HG03280 (cell line): ENCODE measurements around the gene SLC6A20.
"Not testable (repeated sequence)": the region's sequence is repeated elsewhere in the genome, so short reads cannot be mapped to it uniquely, and the experiment has no call there.

Source experiments
- ATAC-seq: cut with Tn5 transposase; IDR thresholded peaks from one replicate; pipeline ENCODE4 v1.9.1; 2021; ENCODE audit warnings: mild to moderate bottlenecking, moderate library complexity; ENCODE audit not compliant: unreplicated experiment

Gene SLC6A20

DNA sequence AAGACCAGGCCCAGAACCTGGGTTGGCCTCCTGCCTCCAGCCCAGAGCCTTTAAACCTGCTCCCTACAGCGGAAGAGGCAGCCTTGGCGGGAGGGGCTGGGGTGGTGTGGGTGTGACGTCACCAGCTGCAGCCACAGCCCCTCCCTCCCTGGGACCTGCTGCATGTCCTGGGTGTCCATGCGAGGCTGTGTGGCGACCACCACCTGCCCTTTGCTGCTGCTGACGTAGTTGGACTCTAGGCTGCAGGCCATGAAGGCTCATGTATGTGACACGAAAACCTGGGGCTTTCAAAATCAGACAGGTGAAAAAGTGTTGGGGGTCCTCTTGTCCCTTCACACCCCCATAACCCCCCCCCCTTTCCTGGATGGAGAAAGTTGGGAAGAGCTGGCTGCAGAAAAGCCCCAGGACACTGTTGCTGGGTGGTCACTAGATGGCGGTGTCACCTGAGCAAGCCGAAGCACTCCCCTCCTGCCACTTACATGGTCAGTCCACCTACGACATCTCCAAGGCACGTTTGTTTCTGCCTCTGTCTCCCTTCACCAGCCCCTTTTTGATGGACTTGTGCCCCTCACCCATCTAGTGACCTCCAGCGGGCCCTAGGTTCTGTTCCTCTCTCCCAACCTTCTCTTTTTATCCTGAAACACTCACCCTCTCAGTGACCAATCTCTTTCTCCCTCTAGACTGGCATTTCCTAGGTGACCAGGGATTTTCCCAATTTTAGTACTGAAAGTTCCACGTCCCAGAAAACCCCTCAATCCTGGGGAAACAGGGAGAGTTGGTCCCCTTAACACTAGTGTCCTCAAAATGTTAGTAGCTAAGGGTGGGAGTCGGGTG lies 35.2 kb downstream of the SLC6A20 start:
- no peak for ATAC-seq

- ATAC-seq: no peak
Measured at GRCh38 chr3:45759851-45760250, 36.5 kb downstream of the SLC6A20 start.

GRCh38 chr3:45758871-45759270 lies 37.5 kb downstream of the SLC6A20 start:
- ATAC-seq: no peak

- ATAC-seq: not testable (repeated sequence)
Measured at GRCh38 chr3:45757141-45757540, 39.2 kb downstream of the SLC6A20 start.

GRCh38 chr3:45756055-45756454 lies 40.3 kb downstream of the SLC6A20 start:
- no peak for ATAC-seq

GRCh38 chr3:45754461-45754860 lies 41.9 kb downstream of the SLC6A20 start:
- ATAC-seq: no peak

- no peak for ATAC-seq
Measured at GRCh38 chr3:45753095-45753494, 43.2 kb downstream of the SLC6A20 start.

- ATAC-seq: no peak
Measured at GRCh38 chr3:45751537-45752242, 44.6 kb downstream of the SLC6A20 start.

- no peak for ATAC-seq
Measured at GRCh38 chr3:45749880-45750279, 46.5 kb downstream of the SLC6A20 start.

DNA sequence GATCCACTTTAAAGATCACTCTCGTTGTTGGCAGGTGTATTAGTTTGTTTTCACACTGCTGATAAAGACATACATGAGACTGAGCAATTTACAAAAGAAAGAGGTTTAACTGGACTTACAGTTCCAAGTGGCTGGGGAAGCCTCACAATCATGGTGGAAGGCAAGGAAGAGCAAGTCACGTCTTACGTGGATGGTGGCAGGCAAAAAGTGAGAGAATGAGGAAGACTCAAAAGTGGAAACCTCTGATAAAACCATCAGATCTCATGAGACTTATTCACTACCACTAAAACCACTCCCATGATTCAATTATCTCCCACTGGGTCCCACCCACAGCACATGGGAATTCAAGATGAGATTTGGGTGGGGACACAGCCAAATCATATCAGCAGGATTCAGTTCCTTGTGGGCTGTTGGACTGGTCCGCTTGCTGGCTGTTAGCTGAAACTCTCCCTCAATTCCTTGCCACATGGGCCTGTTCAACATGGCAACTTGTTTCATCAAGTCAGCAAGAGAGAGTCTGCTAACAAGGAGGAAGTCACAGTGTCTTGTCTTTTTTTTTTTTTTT lies 47.2 kb downstream of the SLC6A20 start:
- ATAC-seq: not testable (repeated sequence)

GRCh38 chr3:45748068-45748467 lies 48.3 kb downstream of the SLC6A20 start:
- no peak for ATAC-seq

- no peak for ATAC-seq
Measured at GRCh38 chr3:45746777-45747622, 49.3 kb downstream of the SLC6A20 start.

GRCh38 chr3:45746165-45746776 lies 50.1 kb downstream of the SLC6A20 start:
- ATAC-seq: no peak

DNA sequence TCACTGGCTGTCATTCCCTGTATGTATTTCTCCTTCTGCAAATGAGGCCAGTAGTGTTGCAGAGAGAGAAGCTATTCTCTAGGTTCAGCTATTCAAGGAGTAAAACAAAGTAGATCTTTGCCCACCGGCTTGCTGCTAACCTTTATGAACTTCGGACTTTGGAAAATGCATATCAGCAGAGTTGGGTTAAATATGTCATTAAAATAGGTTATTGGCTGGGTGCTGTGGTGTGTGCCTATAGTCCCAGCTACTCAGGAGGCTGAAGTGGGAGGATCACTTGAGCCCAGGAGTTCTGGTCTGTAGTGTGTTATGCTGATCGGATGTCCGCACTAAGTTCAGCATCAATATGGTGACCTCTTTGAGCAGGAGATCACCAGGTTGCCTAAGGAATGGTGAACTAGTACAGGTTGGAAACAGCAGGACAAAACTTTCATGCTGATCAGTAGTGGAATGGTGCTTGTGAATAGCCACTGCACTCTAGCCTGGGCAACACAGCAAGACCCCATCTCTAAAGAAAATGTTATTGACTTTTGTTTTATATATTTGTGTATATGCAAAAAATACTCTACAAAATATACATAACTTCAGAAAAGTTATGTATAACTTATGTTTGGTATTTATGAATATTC lies 53.8 kb downstream of the SLC6A20 start:
- no peak for ATAC-seq

- ATAC-seq: no peak
Measured at GRCh38 chr3:45741742-45742460, 54.4 kb downstream of the SLC6A20 start.

DNA sequence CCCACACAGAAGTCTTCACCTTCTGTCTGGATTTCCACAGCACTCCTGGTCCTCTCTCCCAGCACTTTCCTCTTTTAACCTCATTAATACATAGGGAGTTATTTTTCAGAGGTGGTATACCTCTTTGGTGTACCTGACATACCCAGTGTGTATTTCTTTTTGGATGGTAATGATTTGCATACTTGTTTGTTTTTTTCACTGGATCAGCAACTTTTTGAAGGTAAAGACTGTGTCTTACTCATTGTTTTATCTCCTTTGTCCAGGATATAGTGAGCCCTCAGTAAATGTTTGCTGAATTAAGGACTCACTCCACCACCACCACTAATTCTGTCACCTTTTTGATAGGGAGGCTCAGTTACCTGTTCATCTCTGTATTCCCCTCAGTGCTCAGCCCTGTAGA lies 55.1 kb downstream of the SLC6A20 start:
- ATAC-seq: no peak

GRCh38 chr3:45739991-45740390 lies 56.3 kb downstream of the SLC6A20 start:
- no peak for ATAC-seq

DNA sequence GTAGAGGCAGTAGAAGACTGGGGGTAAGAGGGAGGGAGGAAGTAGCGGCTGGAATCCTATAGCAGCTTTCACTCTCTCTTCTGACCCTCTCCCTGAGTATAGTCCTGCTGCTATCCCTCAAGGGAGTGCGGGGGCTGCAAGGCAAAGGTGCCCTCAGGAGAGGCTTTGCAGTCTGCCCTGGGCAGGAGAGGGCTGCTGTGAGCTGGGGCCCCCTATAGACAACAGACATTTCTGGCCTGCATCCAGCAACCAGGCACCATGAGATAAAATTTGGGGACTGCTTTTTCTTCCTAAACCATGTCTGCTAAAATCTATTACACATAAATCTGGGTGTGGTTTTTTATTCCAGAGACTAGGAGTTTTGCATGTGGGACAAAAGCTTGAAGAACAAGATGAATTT lies 59.1 kb downstream of the SLC6A20 start:
- ATAC-seq: no peak

DNA sequence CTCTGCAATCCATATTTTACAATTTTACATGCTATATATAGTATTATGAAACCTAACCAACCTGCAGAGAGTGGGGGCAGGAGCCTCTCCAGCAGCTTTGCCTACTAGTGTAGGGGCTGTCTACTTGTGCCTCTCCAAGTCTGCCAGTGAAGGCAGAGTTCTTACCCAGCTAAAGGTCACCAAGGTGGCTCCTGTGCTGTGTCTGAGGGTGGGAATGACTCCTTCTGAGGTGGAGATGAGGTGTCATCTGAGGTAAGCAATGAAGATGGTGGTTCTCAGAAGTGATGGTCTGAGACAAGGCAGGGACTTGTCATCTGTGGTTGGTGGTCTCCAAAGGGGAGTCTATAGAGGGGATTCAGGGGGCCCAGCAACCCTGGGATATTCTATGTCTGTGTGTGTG lies 59.6 kb downstream of the SLC6A20 start:
- ATAC-seq: no peak
